ENCODE data around the gene NOXO1. TPM values are rescaled to one million over a fixed set of nuclear protein-coding genes. Genes with fewer than 3 reads are reported as not detected.

The NOXO1 gene
- total and polyA plus RNA-seq, 9 of the 15 experiments (the other 6 are each of a cell fraction or from before 2014, with no cell fraction given) = not detected

- no peak for TF ChIP-seq PRPF4 (IDR thresholded peaks at IDR 0.05; ENCODE audit: insufficient read depth, low read depth, low read length, poor library complexity, severe bottlenecking)
- TF ChIP-seq TCF7 (IDR thresholded peaks at IDR 0.05; ENCODE audit: borderline replicate concordance) = no peak
- TF ChIP-seq ZKSCAN8 (CRISPR knock-in tag; IDR thresholded peaks at IDR 0.05) = no peak
- no peak for TF ChIP-seq RERE (CRISPR knock-in tag; IDR thresholded peaks at IDR 0.05; ENCODE audit: borderline replicate concordance)
- peak; percentile 95 for TF ChIP-seq FIP1L1 (IDR thresholded peaks at IDR 0.05; ENCODE audit: low read depth, low read length, poor library complexity, severe bottlenecking)
- TF ChIP-seq SRSF1 (IDR thresholded peaks at IDR 0.05; ENCODE audit: low read depth, low read length) = peak; percentile 52; the same call in 1 of the 2 replicates
- no peak for TF ChIP-seq ATF1 (CRISPR knock-in tag; IDR thresholded peaks at IDR 0.05)
- peak; percentile 74 for TF ChIP-seq ATF1 (tag; IDR thresholded peaks at IDR 0.05)
- TF ChIP-seq BRD4 (IDR thresholded peaks at IDR 0.05) = 0 out of 2 replicates have a peak, but pooled peaks have one; percentile 11
- TF ChIP-seq NCOA2 (IDR thresholded peaks at IDR 0.05; ENCODE audit: partially characterized antibody in 2 of 2) = no peak
- TF ChIP-seq PHB (CRISPR knock-in tag; IDR thresholded peaks at IDR 0.05) = no peak
- TF ChIP-seq ASH1L (IDR thresholded peaks at IDR 0.05; ENCODE audit: borderline replicate concordance, low read depth, partially characterized antibody) = no peak
- no peak for TF ChIP-seq ZSCAN32 (CRISPR knock-in tag; IDR thresholded peaks at IDR 0.05)
- peak; percentile 96; the same call in 1 of the 2 replicates for TF ChIP-seq PREB (CRISPR knock-in tag; IDR thresholded peaks at IDR 0.05)
- peak; percentile 76; the same call in 1 of the 2 replicates for TF ChIP-seq HMGXB4 (CRISPR knock-in tag; IDR thresholded peaks at IDR 0.05)
- no peak for TF ChIP-seq MIER1 (IDR thresholded peaks at IDR 0.05; ENCODE audit: low read depth)
- TF ChIP-seq POLR2G (IDR thresholded peaks at IDR 0.05; ENCODE audit: low read depth, low read length) = peak; percentile 93
- TF ChIP-seq ZNF507 (tag; conservative IDR thresholded peaks at IDR 0.05) = no peak
- TF ChIP-seq MAFG (tag; conservative IDR thresholded peaks at IDR 0.05) = no peak
Observed at GRCh38 chr16:1983544-1984346, 2.5 kb upstream of the NOXO1 start, which contains the start of gene GFER (continued).

All from K562 (cell line).